HepG2 (cell line): ENCODE results near the gene NFATC3. TPM values are rescaled to one million over a fixed set of nuclear protein-coding genes. Genes with fewer than 3 reads are reported as not detected.
A peak's percentile ranks its signal among the peaks of the same experiment; 100 is the strongest.

Source experiments
- ARID2 ChIP-seq: sonication (generic); formaldehyde crosslinking; IDR thresholded peaks from 2 replicates; pipeline ENCODE4 v1.8.1; 2022; ENCODE audit warnings: mild to moderate bottlenecking, missing genetic modification reagents, borderline replicate concordance
- ARID4A ChIP-seq: sonication (generic); formaldehyde crosslinking; IDR thresholded peaks from 2 replicates; pipeline ENCODE4 v1.5.0; 2020; ENCODE audit warnings: mild to moderate bottlenecking, missing genetic modification reagents, borderline replicate concordance
- BRF2 ChIP-seq: sonication (generic); formaldehyde crosslinking; IDR thresholded peaks from 2 replicates; pipeline ENCODE4 v1.8.1; 2022; ENCODE audit warnings: mild to moderate bottlenecking, missing genetic modification reagents
- ETS1 ChIP-seq: sonication (generic); formaldehyde crosslinking; IDR thresholded peaks from 2 replicates; pipeline ENCODE4 v1.4.0; 2020; ENCODE audit warnings: missing genetic modification reagents
- FLYWCH1 ChIP-seq: sonication (generic); formaldehyde crosslinking; IDR thresholded peaks from 2 replicates; pipeline ENCODE4 v1.8.1; 2023; ENCODE audit warnings: mild to moderate bottlenecking, missing genetic modification reagents
- HOMEZ ChIP-seq: IDR thresholded peaks from 2 replicates; pipeline ENCODE4 v1.6.1; 2016; ENCODE audit warnings: low read depth
- HOXA3 ChIP-seq: sonication (generic); formaldehyde crosslinking; IDR thresholded peaks from 2 replicates; pipeline ENCODE4 v1.5.0; 2020; ENCODE audit warnings: missing genetic modification reagents
- KDM5A ChIP-seq: fragments of 200-600 bp; sonication (generic); IDR thresholded peaks from 2 replicates; pipeline ENCODE4 v1.7.0; 2018; ENCODE audit warnings: antibody characterized with exemption, mild to moderate bottlenecking, low read length, borderline replicate concordance
- MIER3 ChIP-seq: IDR thresholded peaks from 2 replicates; pipeline ENCODE4 v1.6.1; 2016; ENCODE audit warnings: missing compliant biosample characterization, borderline replicate concordance
- SMAD1 ChIP-seq: sonication (generic); formaldehyde crosslinking; IDR thresholded peaks from 2 replicates; pipeline ENCODE4 v1.4.0; 2020; ENCODE audit warnings: missing genetic modification reagents, low read depth, mild to moderate bottlenecking, borderline replicate concordance
- SNAPC2 ChIP-seq: sonication (generic); formaldehyde crosslinking; IDR thresholded peaks from 2 replicates; pipeline ENCODE4 v1.8.1; 2022; ENCODE audit warnings: mild to moderate bottlenecking, missing genetic modification reagents
- ZBTB7B ChIP-seq: sonication (generic); formaldehyde crosslinking; IDR thresholded peaks from 2 replicates; pipeline ENCODE4 v1.4.0; 2020; ENCODE audit warnings: missing genetic modification reagents
- ZNF326 ChIP-seq: sonication (generic); formaldehyde crosslinking; IDR thresholded peaks from 2 replicates; pipeline ENCODE4 v1.4.0; 2020; ENCODE audit warnings: missing genetic modification reagents, borderline replicate concordance
- ZNF354B ChIP-seq: sonication (generic); formaldehyde crosslinking; IDR thresholded peaks from 2 replicates; pipeline ENCODE4 v1.8.0; 2022; ENCODE audit warnings: mild to moderate bottlenecking, missing genetic modification reagents
- ZNF484 ChIP-seq: sonication (generic); formaldehyde crosslinking; IDR thresholded peaks from 2 replicates; pipeline ENCODE4 v1.5.1; 2020; ENCODE audit warnings: mild to moderate bottlenecking, low read depth, missing genetic modification reagents, borderline replicate concordance
- ZNF687 ChIP-seq: sonication (generic); formaldehyde crosslinking; IDR thresholded peaks from 2 replicates; pipeline ENCODE4 v1.5.1; 2020; ENCODE audit warnings: mild to moderate bottlenecking, missing genetic modification reagents, moderate library complexity
- ZSCAN21 ChIP-seq: sonication (generic); formaldehyde crosslinking; IDR thresholded peaks from 2 replicates; pipeline ENCODE4 v1.8.0; 2022; ENCODE audit warnings: mild to moderate bottlenecking, missing genetic modification reagents, moderate library complexity, borderline replicate concordance
- ZSCAN31 ChIP-seq: sonication (generic); formaldehyde crosslinking; IDR thresholded peaks from 2 replicates; pipeline ENCODE4 v1.5.0; 2020; ENCODE audit warnings: low read depth, mild to moderate bottlenecking, missing genetic modification reagents
- polyA plus RNA-seq, 8 experiments: library from polyadenylated mRNA; depleted of rRNA in 3 of 8; stranded (reverse) in 7 of 8; unstranded in 1 of 8; fragments of >200 nt; fragmentation: Illumina TruSeq in 4 of 8; extraction: Trizol in 4 of 8; gene quantifications; 2 replicates each; pipeline versions ENCODE4 v1.2.1 to v1.2.3, GENCODE V29; 2011 to 2016; ENCODE audit warnings: low read depth in 4 of 8, missing spikeins in 1 of 8, mixed read lengths in 1 of 8; ENCODE audit not compliant: insufficient read depth in 1 of 8
- total RNA-seq, 5 experiments: library from RNA; depleted of rRNA; stranded (reverse); fragments of >200 nt; fragmentation: Illumina TruSeq; extraction: Trizol; gene quantifications; 2 replicates each; pipeline ENCODE4 v1.2.3, GENCODE V29; 2016; ENCODE audit warnings: low read depth in 1 of 5

Gene NFATC3
- total and polyA plus RNA-seq, 2 of the 13 experiments (the other 11 are each of a cell fraction or from before 2014, with no cell fraction given): 52.6 to 62.7 TPM

GRCh38 chr16:68235887-68236136, 150.6 kb downstream of the NFATC3 start, which contains the start of gene ESRP2 (continued):
- TF ChIP-seq HOMEZ (CRISPR knock-in tag) (no peak), KDM5A (no peak), ZNF687 (CRISPR knock-in tag) (no peak; the same call in 1 of the 2 replicates), ZSCAN21 (CRISPR knock-in tag) (peak; percentile 88; the same call in 1 of the 2 replicates), ZBTB7B (no peak), ARID2 (no peak), ARID4A (0 out of 2 replicates have a peak, but pooled peaks have one; percentile 55), ZNF326 (CRISPR knock-in tag) (no peak), ZSCAN31 (no peak), FLYWCH1 (CRISPR knock-in tag) (no peak), ZNF484 (no peak), HOXA3 (peak; percentile 62; the same call in 1 of the 2 replicates), ETS1 (CRISPR knock-in tag) (no peak), SMAD1 (CRISPR knock-in tag) (no peak), BRF2 (CRISPR knock-in tag) (0 out of 2 replicates have a peak, but pooled peaks have one; percentile 16), MIER3 (no peak), SNAPC2 (CRISPR knock-in tag) (no peak), ZNF354B (CRISPR knock-in tag) (0 out of 2 replicates have a peak, but pooled peaks have one; percentile 2)
